Right lobe of liver (tissue), 4 donors: ENCODE data around the gene INO80C.

Experiments used
- POLR2A ChIP-seq: fragments of 450-650 bp; IDR thresholded peaks from one replicate; pipeline ENCODE4 v1.6.1; 2017; ENCODE audit warnings: antibody characterized with exemption, mild to moderate bottlenecking
- TF ChIP-seq, protein P1 (sequence below), 4 donors: fragments of 200-600 bp in 3 of 4; fragments of 450-650 bp in 1 of 4; IDR thresholded peaks; one replicate each; pipeline versions ENCODE4 v1.5.1 to v1.8.0; 2016 to 2022; ENCODE audit warnings: antibody characterized with exemption in 4 of 4, mild to moderate bottlenecking in 2 of 4
- donor health status: DM: no; HTN: no; CAD: no.
- donor health status: DM: no; HTN: no; CAD: no.
- donor health status: DM: no; HTN: yes; CAD: no.

DNA sequence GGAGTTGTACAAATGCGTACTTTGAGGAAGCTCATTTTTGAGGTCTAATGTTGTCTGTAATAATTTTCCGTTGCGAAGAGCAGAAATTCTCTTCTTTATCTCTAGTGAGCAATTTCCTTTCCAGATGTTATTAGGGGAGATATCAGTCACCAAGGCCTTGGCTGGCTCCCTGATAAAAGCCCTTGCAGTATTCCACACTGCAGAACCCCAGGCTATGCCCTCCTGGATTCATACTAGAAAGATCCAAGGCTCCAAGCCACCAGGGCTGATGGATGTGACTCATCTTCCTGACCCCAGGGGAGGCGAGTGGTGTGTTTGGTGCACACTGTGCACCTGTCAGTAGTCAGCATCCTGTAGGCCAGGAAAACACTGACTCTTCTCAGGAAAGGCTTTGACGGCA is 34.7 kb downstream of the INO80C start:
- TF ChIP-seq, protein P1, sequence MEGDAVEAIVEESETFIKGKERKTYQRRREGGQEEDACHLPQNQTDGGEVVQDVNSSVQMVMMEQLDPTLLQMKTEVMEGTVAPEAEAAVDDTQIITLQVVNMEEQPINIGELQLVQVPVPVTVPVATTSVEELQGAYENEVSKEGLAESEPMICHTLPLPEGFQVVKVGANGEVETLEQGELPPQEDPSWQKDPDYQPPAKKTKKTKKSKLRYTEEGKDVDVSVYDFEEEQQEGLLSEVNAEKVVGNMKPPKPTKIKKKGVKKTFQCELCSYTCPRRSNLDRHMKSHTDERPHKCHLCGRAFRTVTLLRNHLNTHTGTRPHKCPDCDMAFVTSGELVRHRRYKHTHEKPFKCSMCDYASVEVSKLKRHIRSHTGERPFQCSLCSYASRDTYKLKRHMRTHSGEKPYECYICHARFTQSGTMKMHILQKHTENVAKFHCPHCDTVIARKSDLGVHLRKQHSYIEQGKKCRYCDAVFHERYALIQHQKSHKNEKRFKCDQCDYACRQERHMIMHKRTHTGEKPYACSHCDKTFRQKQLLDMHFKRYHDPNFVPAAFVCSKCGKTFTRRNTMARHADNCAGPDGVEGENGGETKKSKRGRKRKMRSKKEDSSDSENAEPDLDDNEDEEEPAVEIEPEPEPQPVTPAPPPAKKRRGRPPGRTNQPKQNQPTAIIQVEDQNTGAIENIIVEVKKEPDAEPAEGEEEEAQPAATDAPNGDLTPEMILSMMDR (IDR thresholded peaks at IDR 0.05) = no peak
- no peak for TF ChIP-seq POLR2A
